EH (cell line): ENCODE results near the gene EXOC3L4.

Experiments used
- DNase-seq: peaks from one replicate; pipeline ENCODE4 v3.0.0-alpha.2; 2015; ENCODE audit warnings: low read depth

Gene EXOC3L4

DNA sequence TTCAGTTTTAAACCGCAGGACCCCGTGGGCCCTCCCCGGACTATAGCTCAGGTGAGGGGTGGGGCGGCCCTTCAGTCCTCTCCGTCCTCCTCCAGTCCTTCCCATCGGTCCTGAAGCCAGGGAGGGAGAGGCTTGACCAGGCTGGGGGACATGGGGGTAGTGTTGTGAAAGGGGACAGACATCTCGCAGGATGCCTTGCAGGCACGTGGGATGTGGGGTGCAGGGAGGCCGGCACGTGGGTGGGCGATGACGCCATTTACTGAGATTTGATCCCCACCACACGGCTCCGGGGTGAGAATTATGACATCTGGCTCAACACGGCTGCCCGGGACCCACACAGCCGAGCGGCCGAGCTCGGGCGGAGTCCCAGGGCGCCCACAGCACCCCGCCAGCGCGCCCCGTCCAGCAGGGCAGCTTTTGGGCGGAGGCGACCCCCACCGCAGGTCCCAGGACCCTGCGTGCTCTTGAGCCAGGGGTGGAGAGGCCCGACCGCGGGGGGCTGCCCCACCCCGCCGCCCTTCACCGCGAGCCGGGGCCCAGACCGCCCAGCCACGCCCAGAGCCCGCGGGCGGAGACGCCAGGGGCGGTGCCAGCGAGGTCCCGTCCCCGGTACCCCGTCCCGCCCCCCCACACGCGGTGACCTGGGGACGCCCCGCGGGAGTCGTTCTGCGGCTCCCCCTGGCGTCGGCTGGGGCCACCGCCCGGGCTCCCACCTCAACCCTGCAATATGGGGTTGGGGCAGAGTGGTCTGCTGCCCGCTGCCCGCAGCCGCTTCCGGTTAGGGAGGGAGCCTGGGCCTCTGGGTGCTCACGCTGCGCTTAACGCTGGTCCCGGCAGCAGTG, 3.3 kb upstream of the EXOC3L4 start:
- peak; percentile 44 for DNase-seq

- no peak for DNase-seq
Measured at GRCh38 chr14:103091883-103092222, 2.7 kb upstream of the EXOC3L4 start.

DNA sequence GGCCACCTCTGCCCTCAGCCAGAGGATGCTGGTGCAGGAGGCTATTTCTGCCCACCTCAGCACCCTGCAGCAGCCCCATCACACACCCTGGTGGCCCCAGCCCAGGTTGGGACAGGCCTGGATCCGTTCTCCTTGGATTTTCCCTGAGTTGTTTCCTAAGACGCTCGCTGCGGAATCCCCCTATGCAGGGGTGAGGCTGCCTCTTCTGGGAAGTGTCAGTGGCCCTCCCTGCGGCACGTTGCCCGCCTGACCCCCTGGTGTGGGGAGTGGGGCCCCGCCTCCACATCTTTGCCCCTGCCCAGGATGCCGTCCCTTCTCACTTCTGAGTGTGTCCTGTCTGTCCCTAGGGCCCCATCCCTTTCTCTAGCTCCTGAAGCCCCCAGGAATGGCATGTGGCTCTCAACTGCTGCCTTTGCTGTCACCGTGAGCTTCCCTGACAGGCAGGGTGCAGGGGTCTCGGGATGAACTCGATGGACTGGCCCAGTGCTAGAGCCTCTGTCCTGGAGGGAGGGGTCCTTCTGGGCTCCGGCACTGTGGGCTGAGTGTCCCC, 594 bp upstream of the EXOC3L4 start:
- DNase-seq, result no peak

GRCh38 chr14:103095210-103095778, 769 bp downstream of the EXOC3L4 start:
- no peak for DNase-seq

GRCh38 chr14:103096387-103096786, 1.9 kb downstream of the EXOC3L4 start:
- no peak for DNase-seq

DNA sequence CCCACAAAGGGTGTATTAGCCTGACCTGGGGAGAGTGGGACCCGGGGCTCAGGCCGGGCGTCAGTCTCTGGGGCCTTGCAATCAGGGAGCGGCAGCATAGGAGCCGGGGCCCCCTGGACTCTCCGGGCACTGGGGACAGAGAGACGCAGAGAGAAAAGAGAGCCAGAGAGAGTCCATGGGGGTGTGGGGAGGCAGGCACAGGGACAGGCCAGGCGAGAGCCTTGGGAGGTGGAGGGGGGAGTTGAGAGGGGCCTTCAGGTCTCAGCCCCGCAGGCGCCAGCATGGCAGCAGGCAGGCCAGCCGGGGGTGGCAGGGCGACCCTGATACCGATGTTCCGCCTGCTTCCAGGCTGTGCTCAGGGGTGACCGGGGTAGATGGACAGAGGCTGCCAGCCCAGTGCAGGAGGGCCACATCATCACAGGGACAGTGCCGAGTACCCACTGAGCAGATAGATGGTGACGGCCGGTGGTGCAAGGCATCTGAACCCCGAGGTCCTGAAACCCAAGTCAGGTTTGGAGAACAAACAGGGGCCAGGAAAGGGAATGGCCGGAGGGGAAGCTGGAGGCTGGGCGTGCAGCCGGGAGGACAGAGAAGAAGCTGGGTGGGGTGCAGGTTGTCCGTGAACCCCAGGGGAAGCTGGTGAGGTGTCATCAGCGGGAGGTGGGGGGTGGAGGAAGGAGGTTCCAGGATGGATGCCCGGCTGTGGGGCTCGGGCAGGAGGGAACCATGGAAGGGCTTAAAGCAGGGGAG, 2.9 kb downstream of the EXOC3L4 start:
- no peak for DNase-seq

DNA sequence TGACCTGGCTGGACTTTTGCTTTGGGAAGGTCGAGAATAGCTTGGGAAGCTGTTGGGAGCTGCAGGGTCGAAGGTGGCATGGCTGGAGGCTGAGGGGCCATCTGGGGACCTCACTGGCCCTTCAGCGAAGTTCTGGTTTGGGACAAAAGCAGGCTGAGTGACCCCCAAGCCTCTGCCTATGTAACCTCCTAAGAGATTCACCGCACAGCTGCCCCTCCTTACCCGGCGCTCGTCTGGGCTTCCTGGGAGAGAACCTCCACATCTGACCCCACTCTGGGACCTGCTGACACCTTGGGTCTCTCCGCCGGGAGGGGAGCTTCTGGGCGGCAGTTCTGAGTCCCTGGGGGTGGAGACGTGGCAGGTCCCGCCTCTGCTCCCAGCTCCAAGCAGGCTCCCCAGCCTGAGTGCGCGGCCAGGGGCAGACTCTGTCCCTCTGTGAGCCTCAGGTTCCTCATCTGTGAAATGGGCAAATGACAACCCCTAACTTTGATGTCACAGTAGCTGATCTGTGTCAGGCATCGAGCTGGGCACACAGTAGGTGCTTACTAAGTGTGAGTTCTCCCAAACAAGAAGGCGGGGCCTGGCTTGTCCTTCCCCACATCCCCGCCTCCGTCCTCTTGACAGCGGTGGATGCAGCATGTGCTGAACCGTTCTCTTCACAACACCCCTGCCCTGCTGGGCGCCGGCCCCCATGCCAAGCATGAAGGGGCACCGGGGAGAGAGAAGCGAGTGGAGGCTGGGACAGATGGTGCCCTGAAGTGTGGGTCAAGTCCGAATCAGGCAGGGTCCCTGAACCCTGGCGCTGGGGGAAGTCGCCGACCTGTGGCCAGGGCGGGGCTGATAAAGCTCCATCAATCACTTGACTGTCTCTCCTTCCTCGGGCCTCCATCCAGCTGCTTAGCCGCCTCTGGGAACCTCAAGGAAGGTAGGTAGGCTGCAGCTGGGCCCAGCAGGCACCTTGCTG, 3.8 kb downstream of the EXOC3L4 start:
- no peak for DNase-seq

- no peak for DNase-seq
Measured at GRCh38 chr14:103099081-103099732, 4.7 kb downstream of the EXOC3L4 start.

DNA sequence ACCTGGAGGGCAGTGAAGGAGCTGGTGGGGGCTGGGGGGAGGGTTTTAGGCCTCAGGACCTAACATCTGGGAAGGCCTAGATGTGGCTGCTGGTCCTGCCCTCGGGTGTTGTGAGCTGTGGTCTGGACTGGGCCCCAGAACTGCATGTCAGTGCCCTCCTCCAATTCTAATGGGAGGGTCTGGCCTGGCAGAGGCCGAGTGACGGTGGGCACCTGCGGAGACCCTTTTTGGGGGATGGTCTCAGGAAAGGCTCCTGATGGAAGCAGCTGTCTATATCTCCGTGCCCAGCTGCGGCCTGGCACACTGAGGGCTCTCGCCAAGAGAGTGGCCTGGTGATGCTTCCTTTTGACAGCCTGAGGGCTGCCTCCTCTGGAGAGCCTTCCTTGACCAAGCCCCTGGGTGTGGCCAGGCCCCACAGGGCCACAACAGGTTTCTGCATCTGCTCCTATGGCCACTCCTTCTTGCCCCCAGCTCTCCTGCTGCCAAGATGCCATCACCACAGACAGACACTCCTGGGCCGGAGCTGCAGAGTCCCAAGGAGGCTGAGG, 5.3 kb downstream of the EXOC3L4 start:
- no peak for DNase-seq

- DNase-seq, result no peak
Measured at GRCh38 chr14:103100281-103101121, 6.0 kb downstream of the EXOC3L4 start.

DNA sequence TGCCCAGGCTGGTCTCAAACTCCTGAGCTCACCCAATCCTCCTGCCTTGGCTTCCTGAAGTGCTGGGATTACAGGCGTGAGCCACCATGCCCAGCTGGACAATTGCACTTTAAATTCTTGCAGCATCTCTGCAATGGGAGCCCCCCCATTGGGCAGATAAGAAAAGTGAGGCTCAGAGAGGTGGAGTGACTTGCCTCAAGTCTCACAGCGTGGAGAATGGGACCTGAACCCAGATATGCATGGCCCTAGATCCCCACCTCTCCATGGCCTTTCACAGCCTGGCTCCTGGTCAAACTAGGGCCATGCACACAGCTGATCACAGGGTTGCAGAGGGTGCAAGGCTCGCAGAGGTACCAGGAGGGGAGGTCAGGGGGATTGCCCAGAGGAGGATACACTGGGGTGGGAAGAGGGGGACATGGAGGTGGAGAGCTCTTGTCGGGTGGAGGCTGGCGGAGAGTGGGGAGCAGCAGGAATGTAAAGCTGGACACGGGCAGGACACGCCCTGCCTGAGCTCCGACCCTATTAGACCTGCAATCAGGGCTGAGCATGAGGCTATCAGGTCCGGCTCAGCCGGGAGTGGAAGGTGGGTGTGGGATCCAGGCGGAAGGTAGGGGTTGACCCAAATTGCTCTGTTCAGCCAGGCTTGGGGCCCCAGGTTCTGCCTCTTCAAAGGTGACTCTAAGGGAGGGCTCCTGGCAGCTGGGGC, 6.9 kb downstream of the EXOC3L4 start:
- DNase-seq, result no peak

- no peak for DNase-seq
Measured at GRCh38 chr14:103101963-103102688, 7.6 kb downstream of the EXOC3L4 start.

DNA sequence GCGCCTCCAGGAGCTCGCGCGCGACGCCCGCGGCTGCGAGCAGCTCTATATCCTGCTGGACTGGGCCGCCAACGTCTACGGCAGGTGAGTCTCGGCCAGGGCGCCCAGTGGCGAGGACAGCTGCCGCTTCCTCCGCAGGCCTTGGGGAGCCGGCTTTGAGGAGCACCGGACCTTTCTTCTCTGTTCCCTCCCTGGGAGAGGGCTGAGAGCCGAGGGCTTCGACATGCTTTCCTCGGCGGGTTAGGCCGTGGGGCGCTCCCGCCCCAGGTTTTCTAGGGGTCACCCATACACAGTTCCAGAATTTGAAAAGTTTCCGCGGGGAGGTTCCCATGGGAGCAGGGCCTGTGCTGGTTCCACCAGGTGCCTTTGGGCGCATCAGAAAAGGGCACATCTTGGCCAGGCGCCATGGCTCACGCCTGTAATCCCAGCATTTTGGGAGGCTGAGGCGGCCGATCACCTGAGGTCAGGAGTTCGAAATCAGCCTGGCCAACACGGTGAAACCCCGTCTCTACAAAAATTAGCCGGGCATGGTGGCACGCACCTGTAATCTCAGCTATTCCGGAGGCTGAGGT, 8.2 kb downstream of the EXOC3L4 start:
- DNase-seq, result no peak

GRCh38 chr14:103103461-103104388, 9.2 kb downstream of the EXOC3L4 start:
- DNase-seq, result peak; percentile 63

DNA sequence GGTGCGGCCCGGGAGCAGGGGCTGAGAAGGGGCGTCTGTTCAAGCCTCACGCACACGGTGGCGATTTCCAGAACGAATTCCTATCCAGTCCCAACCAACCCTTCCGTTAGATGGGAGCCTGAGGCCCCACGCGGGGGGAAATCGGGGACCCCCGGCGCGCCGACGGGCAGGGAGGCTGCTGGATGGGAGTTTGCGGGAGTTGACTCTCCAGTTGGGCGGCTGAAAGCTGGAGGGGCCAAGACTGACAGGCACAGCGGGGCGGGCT, 9.8 kb downstream of the EXOC3L4 start:
- no peak for DNase-seq

DNA sequence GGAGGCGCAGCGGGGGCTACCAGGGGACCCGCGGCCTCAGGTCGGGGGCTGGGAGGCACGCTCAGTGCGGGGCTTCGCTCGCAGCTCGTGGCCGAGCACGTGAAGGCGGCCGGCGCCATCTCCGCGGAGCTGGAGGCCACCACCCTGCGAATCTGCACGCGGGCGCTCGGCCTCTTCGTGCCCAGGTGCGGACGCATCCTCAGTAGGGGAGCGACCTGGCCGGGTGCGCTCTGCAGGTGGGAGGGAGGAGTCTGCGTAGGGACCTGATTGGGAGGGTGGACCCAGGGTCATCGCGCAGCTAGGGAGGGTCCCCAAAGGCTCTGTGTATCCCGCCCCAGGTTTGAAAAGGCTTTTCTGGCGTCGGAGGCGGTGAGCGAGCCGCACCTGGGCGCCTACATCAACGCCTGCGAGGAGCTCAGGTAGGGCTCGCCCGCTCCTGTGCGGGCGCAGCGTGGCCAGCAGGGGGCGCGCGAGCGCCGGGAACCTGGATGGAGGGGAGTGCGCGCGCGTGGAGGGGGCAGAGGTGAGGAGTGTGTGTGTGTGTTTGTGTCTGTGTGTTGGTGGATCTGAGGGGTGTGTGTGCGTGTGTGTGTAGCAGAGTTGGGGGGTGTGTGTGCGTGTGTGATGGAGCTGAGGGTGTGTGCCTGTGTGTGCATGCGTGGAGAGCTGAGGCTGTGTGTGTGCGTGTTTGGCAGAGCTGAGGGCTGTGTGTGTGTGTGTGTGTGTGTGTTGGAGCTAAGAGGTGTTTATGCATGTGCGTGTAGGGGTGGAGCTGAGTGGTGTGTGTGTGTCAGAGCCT, 10.3 kb downstream of the EXOC3L4 start:
- peak; percentile 45 for DNase-seq
